DOHH2 (cell line): ENCODE results near the gene HDLBP.

ENCODE experiments used
- EZH2phosphoT487 ChIP-seq: fragments of 200-600 bp; sonication (generic); IDR thresholded peaks from 2 replicates; pipeline ENCODE4 v1.6.1; 2017; ENCODE audit warnings: borderline replicate concordance, mild to moderate bottlenecking, antibody characterized with exemption, low read length, moderate library complexity, mixed read lengths
- TF ChIP-seq, protein P1 (sequence below): fragments of 200-600 bp; sonication (generic); IDR thresholded peaks from one replicate; pipeline ENCODE4 v1.5.1; 2014; ENCODE audit warnings: antibody characterized with exemption, mild to moderate bottlenecking, low read depth, low read length; ENCODE audit not compliant: poor library complexity, severe bottlenecking

DNA sequence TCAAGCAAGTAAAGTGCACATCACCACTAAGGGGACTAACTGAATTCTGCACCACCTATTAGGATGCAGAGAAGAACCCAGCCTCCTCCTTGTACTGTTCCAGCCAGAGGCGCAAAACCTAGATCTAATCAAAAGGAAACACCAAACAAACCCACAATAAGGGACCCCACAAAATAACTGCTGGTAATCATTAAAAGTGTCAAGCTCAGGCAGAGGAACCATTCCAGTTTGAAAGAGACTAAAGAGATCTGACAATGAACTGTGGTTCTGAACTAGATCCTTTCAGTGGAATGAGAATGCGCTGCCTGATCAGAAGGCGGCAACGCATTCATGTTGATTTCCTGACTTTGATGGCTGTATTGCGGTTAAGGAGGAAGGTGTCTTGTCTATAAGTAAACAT, 16.8 kb downstream of the HDLBP start:
- TF ChIP-seq, protein P1, sequence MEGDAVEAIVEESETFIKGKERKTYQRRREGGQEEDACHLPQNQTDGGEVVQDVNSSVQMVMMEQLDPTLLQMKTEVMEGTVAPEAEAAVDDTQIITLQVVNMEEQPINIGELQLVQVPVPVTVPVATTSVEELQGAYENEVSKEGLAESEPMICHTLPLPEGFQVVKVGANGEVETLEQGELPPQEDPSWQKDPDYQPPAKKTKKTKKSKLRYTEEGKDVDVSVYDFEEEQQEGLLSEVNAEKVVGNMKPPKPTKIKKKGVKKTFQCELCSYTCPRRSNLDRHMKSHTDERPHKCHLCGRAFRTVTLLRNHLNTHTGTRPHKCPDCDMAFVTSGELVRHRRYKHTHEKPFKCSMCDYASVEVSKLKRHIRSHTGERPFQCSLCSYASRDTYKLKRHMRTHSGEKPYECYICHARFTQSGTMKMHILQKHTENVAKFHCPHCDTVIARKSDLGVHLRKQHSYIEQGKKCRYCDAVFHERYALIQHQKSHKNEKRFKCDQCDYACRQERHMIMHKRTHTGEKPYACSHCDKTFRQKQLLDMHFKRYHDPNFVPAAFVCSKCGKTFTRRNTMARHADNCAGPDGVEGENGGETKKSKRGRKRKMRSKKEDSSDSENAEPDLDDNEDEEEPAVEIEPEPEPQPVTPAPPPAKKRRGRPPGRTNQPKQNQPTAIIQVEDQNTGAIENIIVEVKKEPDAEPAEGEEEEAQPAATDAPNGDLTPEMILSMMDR, result no peak
- no peak for TF ChIP-seq EZH2phosphoT487
